ENCODE data around the gene SEMA4D. TPM values are rescaled to one million over a fixed set of nuclear protein-coding genes. Genes with fewer than 3 reads are reported as not detected.

The SEMA4D gene
- total and polyA plus RNA-seq, 2 of the 13 experiments (the other 11 are each of a cell fraction or from before 2014, with no cell fraction given) = 0.13 to 0.16 TPM

DNA sequence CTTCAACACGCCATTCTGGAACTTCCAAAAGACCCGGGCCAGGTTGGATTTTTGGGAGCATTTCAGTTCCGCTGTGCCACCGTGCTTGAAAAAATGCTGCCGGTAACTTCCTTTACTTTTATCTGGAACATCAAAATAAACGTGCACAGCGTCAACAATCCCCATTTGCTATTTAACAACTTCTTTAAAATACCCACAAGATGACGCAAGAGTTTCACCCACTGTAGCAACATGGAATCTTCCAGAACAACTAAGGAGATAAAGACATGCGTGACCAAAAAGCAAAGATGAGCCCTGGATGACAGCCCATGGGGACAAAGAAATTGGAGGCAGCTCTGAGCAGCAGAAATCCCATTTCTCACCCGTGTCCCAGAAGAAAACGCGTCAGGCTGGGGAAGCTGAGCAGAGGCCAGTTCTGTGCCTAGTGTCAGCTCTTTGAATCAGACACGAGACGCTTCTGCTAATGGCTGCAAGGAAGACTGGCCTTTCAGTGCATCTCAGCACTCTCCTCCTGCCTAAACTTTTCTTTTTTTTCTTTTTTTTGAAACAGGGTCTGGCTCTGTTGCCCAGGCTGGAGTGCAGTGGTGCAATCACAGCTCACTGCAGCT, 118.3 kb downstream of the SEMA4D start:
- peaks cover 1 to 8% of the 10 kb centered on the region in 2 experiments; a peak in 2 of 5 replicates for H3K27me3 ChIP-seq (ENCODE audit: control insufficient read depth in 1 of 2, insufficient read depth in 2 of 2, low read length in 2 of 2)
- no peak for DNase-seq (ENCODE audit: low spot score)
- intact Hi-C loops (cut with micrococcal nuclease; ENCODE audit: unreplicated experiment) = no loop called here
- H4K20me1 ChIP-seq (ENCODE audit: insufficient read depth, low read length) = no peaks in the 10 kb centered on the region
- H3K4me2 ChIP-seq (ENCODE audit: low read depth, low read length) = no peak overlapping the region
- no peak for ATAC-seq
- peaks cover 16% of the 10 kb centered on the region; the same call in 1 of the 2 replicates for H3K4me1 ChIP-seq (ENCODE audit: insufficient read depth, low read length)
- H2AFZ ChIP-seq (ENCODE audit: low read length) = no peak overlapping the region
- WGBS (ENCODE audit: low lambda C conversion rate) = 64% methylated on average over 14 of the region's 14 CpGs
- TF ChIP-seq CEBPB (IDR thresholded peaks at IDR 0.05; ENCODE audit: borderline replicate concordance, low read depth, low read length) = peak; percentile 65
- no peak for TF ChIP-seq NRL (CRISPR knock-in tag; IDR thresholded peaks at IDR 0.05; ENCODE audit: borderline replicate concordance)
- no peak overlapping the region for H3K4me3 ChIP-seq (replicated peaks in 1 of 3; ENCODE audit: insufficient read depth in 1 of 3, low read depth in 2 of 3, low read length in 3 of 3)
- no peak for FAIRE-seq
- CTCF ChIA-PET (ENCODE audit: low intra/inter-chr PET ratio, low total read pairs) = no interaction called here
- H3K79me2 ChIP-seq (ENCODE audit: insufficient read depth, low read length) = no peaks in the 10 kb centered on the region
- H3K27ac ChIP-seq (ENCODE audit: extremely low read length, insufficient read depth, low read length) = no peak overlapping the region
- in situ Hi-C loops (cut with HindIII; ENCODE audit: extremely low pct_ligation_motif_present, low pct_unique_long_range_greater_than_20kb) = no loop called here
- no peaks in the 10 kb centered on the region for H3K36me3 ChIP-seq (replicated peaks in 1 of 2; ENCODE audit: control insufficient read depth in 1 of 2, insufficient read depth in 2 of 2, low read length in 2 of 2)
- BruUV-seq (replicated peaks) = no TSS peak
- POLR2A ChIA-PET = no interaction called here
- no peak overlapping the region for H3K9ac ChIP-seq (ENCODE audit: insufficient read depth, low read depth, low read length)
- H3K9me3 ChIP-seq (ENCODE audit: low read length) = no peaks in the 10 kb centered on the region

DNA sequence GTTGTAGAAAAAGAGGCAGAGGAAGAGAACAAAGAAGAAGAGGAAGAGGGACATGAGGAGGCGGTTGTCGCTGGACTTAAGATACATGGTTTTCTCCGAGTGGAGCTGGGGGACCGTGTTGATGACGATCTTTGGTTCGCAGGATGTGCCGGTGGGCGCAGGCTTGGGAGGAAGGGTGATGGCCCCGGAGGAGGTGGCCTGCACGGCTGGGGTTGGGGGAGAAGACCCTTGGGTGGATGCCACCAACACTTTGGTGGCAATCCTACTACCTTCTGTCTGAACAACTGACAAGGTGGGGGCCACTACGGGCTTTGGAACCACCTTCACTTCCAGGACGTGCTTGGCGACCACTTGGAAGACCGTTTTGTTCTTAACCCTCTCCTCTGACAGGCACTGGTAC, 118.9 kb downstream of the SEMA4D start:
- no peak overlapping the region for H2AFZ ChIP-seq (ENCODE audit: low read length)
- WGBS (ENCODE audit: low lambda C conversion rate) = 83% methylated on average over 14 of the region's 14 CpGs
- no peaks in the 10 kb centered on the region for H4K20me1 ChIP-seq (ENCODE audit: insufficient read depth, low read length)
- peaks cover 16% of the 10 kb centered on the region; the same call in 1 of the 2 replicates for H3K4me1 ChIP-seq (ENCODE audit: insufficient read depth, low read length)
- H3K9me3 ChIP-seq (ENCODE audit: low read length) = no peaks in the 10 kb centered on the region
- DNase-seq (ENCODE audit: low spot score) = no peak
- H3K4me3 ChIP-seq (replicated peaks in 1 of 3; ENCODE audit: insufficient read depth in 1 of 3, low read depth in 2 of 3, low read length in 3 of 3) = no peak overlapping the region
- no peaks in the 10 kb centered on the region for H3K79me2 ChIP-seq (ENCODE audit: insufficient read depth, low read length)
- H3K27ac ChIP-seq (ENCODE audit: extremely low read length, insufficient read depth, low read length) = no peak overlapping the region
- H3K4me2 ChIP-seq (ENCODE audit: low read depth, low read length) = no peak overlapping the region
- no peak for ATAC-seq
- H3K9ac ChIP-seq (ENCODE audit: insufficient read depth, low read depth, low read length) = no peak overlapping the region
- H3K27me3 ChIP-seq (ENCODE audit: control insufficient read depth in 1 of 2, insufficient read depth in 2 of 2, low read length in 2 of 2) = peaks cover 1 to 8% of the 10 kb centered on the region in 2 experiments; a peak in 2 of 5 replicates
- no peak for FAIRE-seq
- no TSS peak for BruUV-seq (replicated peaks)
- ChIA-PET CTCF (ENCODE audit: low intra/inter-chr PET ratio, low total read pairs) (no interaction called here), POLR2A (no interaction called here)
- intact Hi-C loops (cut with micrococcal nuclease; ENCODE audit: unreplicated experiment) (no loop called here), in situ Hi-C loops (cut with HindIII; ENCODE audit: extremely low pct_ligation_motif_present, low pct_unique_long_range_greater_than_20kb) (no loop called here)
- no peaks in the 10 kb centered on the region for H3K36me3 ChIP-seq (replicated peaks in 1 of 2; ENCODE audit: control insufficient read depth in 1 of 2, insufficient read depth in 2 of 2, low read length in 2 of 2)
- TF ChIP-seq ZFP1 (CRISPR knock-in tag; IDR thresholded peaks at IDR 0.05) = no peak
- TF ChIP-seq FOXO1 (CRISPR knock-in tag; IDR thresholded peaks at IDR 0.05) = no peak
- TF ChIP-seq SMC3 (IDR thresholded peaks at IDR 0.05; ENCODE audit: low read length) = no peak
- TF ChIP-seq NPAS2 (CRISPR knock-in tag; IDR thresholded peaks at IDR 0.05; ENCODE audit: borderline replicate concordance) = no peak
- TF ChIP-seq, protein P1, sequence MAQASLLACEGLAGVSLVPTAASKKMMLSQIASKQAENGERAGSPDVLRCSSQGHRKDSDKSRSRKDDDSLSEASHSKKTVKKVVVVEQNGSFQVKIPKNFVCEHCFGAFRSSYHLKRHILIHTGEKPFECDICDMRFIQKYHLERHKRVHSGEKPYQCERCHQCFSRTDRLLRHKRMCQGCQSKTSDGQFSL (CRISPR knock-in tag; IDR thresholded peaks at IDR 0.05) = no peak
- TF ChIP-seq SP5 (CRISPR knock-in tag; IDR thresholded peaks at IDR 0.05; ENCODE audit: borderline replicate concordance, low read depth) = no peak
- TF ChIP-seq, protein P2, sequence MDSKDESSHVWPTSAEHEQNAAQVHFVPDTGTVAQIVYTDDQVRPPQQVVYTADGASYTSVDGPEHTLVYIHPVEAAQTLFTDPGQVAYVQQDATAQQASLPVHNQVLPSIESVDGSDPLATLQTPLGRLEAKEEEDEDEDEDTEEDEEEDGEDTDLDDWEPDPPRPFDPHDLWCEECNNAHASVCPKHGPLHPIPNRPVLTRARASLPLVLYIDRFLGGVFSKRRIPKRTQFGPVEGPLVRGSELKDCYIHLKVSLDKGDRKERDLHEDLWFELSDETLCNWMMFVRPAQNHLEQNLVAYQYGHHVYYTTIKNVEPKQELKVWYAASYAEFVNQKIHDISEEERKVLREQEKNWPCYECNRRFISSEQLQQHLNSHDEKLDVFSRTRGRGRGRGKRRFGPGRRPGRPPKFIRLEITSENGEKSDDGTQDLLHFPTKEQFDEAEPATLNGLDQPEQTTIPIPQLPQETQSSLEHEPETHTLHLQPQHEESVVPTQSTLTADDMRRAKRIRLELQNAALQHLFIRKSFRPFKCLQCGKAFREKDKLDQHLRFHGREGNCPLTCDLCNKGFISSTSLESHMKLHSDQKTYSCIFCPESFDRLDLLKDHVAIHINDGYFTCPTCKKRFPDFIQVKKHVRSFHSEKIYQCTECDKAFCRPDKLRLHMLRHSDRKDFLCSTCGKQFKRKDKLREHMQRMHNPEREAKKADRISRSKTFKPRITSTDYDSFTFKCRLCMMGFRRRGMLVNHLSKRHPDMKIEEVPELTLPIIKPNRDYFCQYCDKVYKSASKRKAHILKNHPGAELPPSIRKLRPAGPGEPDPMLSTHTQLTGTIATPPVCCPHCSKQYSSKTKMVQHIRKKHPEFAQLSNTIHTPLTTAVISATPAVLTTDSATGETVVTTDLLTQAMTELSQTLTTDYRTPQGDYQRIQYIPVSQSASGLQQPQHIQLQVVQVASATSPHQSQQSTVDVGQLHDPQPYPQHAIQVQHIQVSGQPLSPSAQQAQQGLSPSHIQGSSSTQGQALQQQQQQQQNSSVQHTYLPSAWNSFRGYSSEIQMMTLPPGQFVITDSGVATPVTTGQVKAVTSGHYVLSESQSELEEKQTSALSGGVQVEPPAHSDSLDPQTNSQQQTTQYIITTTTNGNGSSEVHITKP (CRISPR knock-in tag; IDR thresholded peaks at IDR 0.05; ENCODE audit: low read depth) = no peak
- TF ChIP-seq ETV5 (CRISPR knock-in tag; IDR thresholded peaks at IDR 0.05; ENCODE audit: borderline replicate concordance) = no peak
- no peak for TF ChIP-seq SAFB2 (CRISPR knock-in tag; IDR thresholded peaks at IDR 0.05; ENCODE audit: borderline replicate concordance, low read depth)
- TF ChIP-seq ZNF629 (CRISPR knock-in tag; conservative IDR thresholded peaks at IDR 0.05) = no peak
- no peak for TF ChIP-seq ZNF615 (CRISPR knock-in tag; IDR thresholded peaks at IDR 0.05; ENCODE audit: borderline replicate concordance)
- TF ChIP-seq SRSF9 (IDR thresholded peaks at IDR 0.05; ENCODE audit: borderline replicate concordance, insufficient read depth, low read depth, low read length, poor library complexity, severe bottlenecking) = no peak
- no peak for TF ChIP-seq SNAPC2 (CRISPR knock-in tag; IDR thresholded peaks at IDR 0.05)
- TF ChIP-seq PCBP1 (IDR thresholded peaks at IDR 0.05; ENCODE audit: borderline replicate concordance, low read depth, low read length) = no peak
